HepG2 (cell line): ENCODE results near the gene EML2. TPM values are rescaled to one million over a fixed set of nuclear protein-coding genes. Genes with fewer than 3 reads are reported as not detected.

Experiments used
- ATAC-seq: fragments of 200-7000 bp; cut with Tn5 transposase; 3 replicates; pipeline ENCODE4 v1.9.1; 2020; ENCODE audit warnings: mild to moderate bottlenecking, moderate library complexity
- BruUV-seq: library from RNA; stranded (reverse); fragments of 400-500 nt; replicated peaks from 2 replicates; lab custom pipeline; 2021; lab: Mats Ljungman, UMichigan
- CTCF ChIA-PET: fragments of 300-600 bp; formaldehyde crosslinking; extraction: SDS; loops from one replicate; lab custom pipeline; 2021; ENCODE audit warnings: low total read pairs, inconsistent platforms, low intra/inter-chr PET ratio; lab: Yijun Ruan, JAX
- POLR2A ChIA-PET: fragments of 350-600 bp; sonication (Branson Sonifier 250); formaldehyde crosslinking; loops from one replicate; lab custom pipeline; 2020; ENCODE audit warnings: antibody characterized with exemption, inconsistent platforms; lab: Yijun Ruan, JAX
- DNase-seq: peaks from one replicate; pipeline ENCODE4 v3.0.0-alpha.2; 2015; ENCODE audit warnings: low spot score
- FAIRE-seq: peaks from 3 replicates; lab custom pipeline; 2011; peaks lifted over from hg19 to GRCh38; lab: Jason Lieb, UNC
- H2AFZ ChIP-seq: one replicate; pipeline ENCODE4 v1.6.1; 2011; ENCODE audit warnings: low read length, inconsistent platforms
- H3K27ac ChIP-seq: fragments of 300-600 bp; 3 replicates; pipeline ENCODE4 v1.8.0; 2011; ENCODE audit warnings: mixed run types, mild to moderate bottlenecking, mixed read lengths, low read length, inconsistent platforms; ENCODE audit not compliant: insufficient read depth; ENCODE audit errors: extremely low read length
- H3K27me3 ChIP-seq, 2 experiments: fragments of 200-600 bp in 1 of 2; 2 replicates in 1 of 2; 3 replicates in 1 of 2; pipeline versions ENCODE4 v1.6.0 to v1.8.0; 2011; ENCODE audit warnings: low read length in 2 of 2, mild to moderate bottlenecking in 2 of 2, moderate library complexity in 2 of 2, inconsistent platforms in 1 of 2; ENCODE audit not compliant: insufficient read depth in 2 of 2, control insufficient read depth in 1 of 2
- H3K36me3 ChIP-seq, 2 experiments: fragments of 200-600 bp in 1 of 2; replicated peaks in 1 of 2; 2 replicates in 1 of 2; 3 replicates in 1 of 2; pipeline versions ENCODE4 v1.5.1 to v1.8.0; 2011; ENCODE audit warnings: low read length in 2 of 2, inconsistent platforms in 1 of 2; ENCODE audit not compliant: insufficient read depth in 2 of 2, control insufficient read depth in 1 of 2
- H3K4me1 ChIP-seq: 2 replicates; pipeline ENCODE4 v1.5.1; 2012; ENCODE audit warnings: low read length, inconsistent platforms; ENCODE audit not compliant: insufficient read depth
- H3K4me2 ChIP-seq: 2 replicates; pipeline ENCODE4 v1.6.0; 2011; ENCODE audit warnings: low read depth, low read length, inconsistent platforms
- H3K4me3 ChIP-seq, 3 experiments: fragments of 200-600 bp in 1 of 3; sonication (generic), shearing (Covaris generic) in 1 of 3; replicated peaks in 1 of 3; 2 replicates each; pipeline ENCODE4 v1.5.1; 2011 to 2016; ENCODE audit warnings: low read length in 3 of 3, inconsistent platforms in 2 of 3, low read depth in 2 of 3, mild to moderate bottlenecking in 2 of 3, control low read depth in 1 of 3, mixed read lengths in 1 of 3; ENCODE audit not compliant: insufficient read depth in 1 of 3
- H3K79me2 ChIP-seq: one replicate; pipeline ENCODE4 v1.6.1; 2011; ENCODE audit warnings: low read length, inconsistent platforms; ENCODE audit not compliant: insufficient read depth
- H3K9ac ChIP-seq: 2 replicates; pipeline ENCODE4 v1.6.0; 2011; ENCODE audit warnings: mild to moderate bottlenecking, low read depth, low read length, inconsistent platforms; ENCODE audit not compliant: insufficient read depth
- H3K9me3 ChIP-seq: 2 replicates; pipeline ENCODE4 v1.5.1; 2012; ENCODE audit warnings: mild to moderate bottlenecking, low read length
- H4K20me1 ChIP-seq: 2 replicates; pipeline ENCODE4 v1.6.0; 2011; ENCODE audit warnings: inconsistent platforms, mild to moderate bottlenecking, low read length, moderate library complexity; ENCODE audit not compliant: insufficient read depth
- HMG20A ChIP-seq: IDR thresholded peaks from 2 replicates; pipeline ENCODE4 v1.6.1; 2016; ENCODE audit warnings: borderline replicate concordance
- POLR2A ChIP-seq, 2 experiments: IDR thresholded peaks; 2 replicates each; pipeline ENCODE4 v1.6.1; 2011; ENCODE audit warnings: low read depth in 2 of 2, low read length in 2 of 2, mild to moderate bottlenecking in 1 of 2, moderate library complexity in 1 of 2; ENCODE audit not compliant: insufficient read depth in 1 of 2
- SMAD3 ChIP-seq: sonication (generic); formaldehyde crosslinking; IDR thresholded peaks from 2 replicates; pipeline ENCODE4 v1.4.0; 2020; ENCODE audit warnings: missing genetic modification reagents
- TARDBP ChIP-seq: sonication (generic); formaldehyde crosslinking; IDR thresholded peaks from 2 replicates; pipeline ENCODE4 v1.8.0; 2022; ENCODE audit warnings: mild to moderate bottlenecking, missing genetic modification reagents
- TRAFD1 ChIP-seq: sonication (generic); formaldehyde crosslinking; IDR thresholded peaks from 2 replicates; pipeline ENCODE4 v1.5.1; 2020; ENCODE audit warnings: missing genetic modification reagents, mild to moderate bottlenecking, borderline replicate concordance
- ZNF629 ChIP-seq: sonication (generic); formaldehyde crosslinking; conservative IDR thresholded peaks from 2 replicates; pipeline ENCODE4 v1.5.0; 2020; ENCODE audit warnings: missing genetic modification reagents
- WGBS: methylation state at CpG from one replicate; pipeline ENCODE4 v1.1.6; 2017; ENCODE audit warnings: low lambda C conversion rate; 5-methylcytosine and 5-hydroxymethylcytosine counted together
- in situ Hi-C: cut with HindIII; loops from 2 replicates; pipeline ENCODE4 v1.10.0; 2017; ENCODE audit warnings: low pct_unique_long_range_greater_than_20kb; ENCODE audit not compliant: extremely low pct_ligation_motif_present
- intact Hi-C: fragments of 100-400 bp; cut with micrococcal nuclease; formaldehyde crosslinking; loops from one replicate; pipeline ENCODE4 v1.10.0; 2022; ENCODE audit not compliant: unreplicated experiment
- polyA plus RNA-seq, 8 experiments: library from polyadenylated mRNA; depleted of rRNA in 3 of 8; stranded (reverse) in 7 of 8; unstranded in 1 of 8; fragments of >200 nt; fragmentation: Illumina TruSeq in 4 of 8; extraction: Trizol in 4 of 8; gene quantifications; 2 replicates each; pipeline versions ENCODE4 v1.2.1 to v1.2.3, GENCODE V29; 2011 to 2016; ENCODE audit warnings: low read depth in 4 of 8, missing spikeins in 1 of 8, mixed read lengths in 1 of 8; ENCODE audit not compliant: insufficient read depth in 1 of 8
- total RNA-seq, 5 experiments: library from RNA; depleted of rRNA; stranded (reverse); fragments of >200 nt; fragmentation: Illumina TruSeq; extraction: Trizol; gene quantifications; 2 replicates each; pipeline ENCODE4 v1.2.3, GENCODE V29; 2016; ENCODE audit warnings: low read depth in 1 of 5

The EML2 gene
- total and polyA plus RNA-seq, 2 of the 13 experiments (the other 11 are each of a cell fraction or from before 2014, with no cell fraction given), result 7.3 to 12.9 TPM

- TF ChIP-seq TRAFD1 (CRISPR knock-in tag), result no peak
- no peak for TF ChIP-seq HMG20A
- no peak for TF ChIP-seq POLR2A (IDR thresholded peaks at IDR 0.05; ENCODE audit: insufficient read depth in 1 of 2, low read depth in 2 of 2, low read length in 2 of 2)
Observed at GRCh38 chr19:45657520-45658167, 18.4 kb upstream of the EML2 start (continued).

GRCh38 chr19:45655073-45655472, 15.9 kb upstream of the EML2 start:
- DNase-seq, result no peak
- intact Hi-C loops, result no loop called here
- Histone ChIP-seq H3K27me3 (peaks cover 0 to 3% of the 10 kb centered on the region in 2 experiments; a peak in 1 of 5 replicates), H3K36me3 (no peaks in the 10 kb centered on the region), H3K79me2 (no peaks in the 10 kb centered on the region), H3K9ac (no peak overlapping the region), H3K9me3 (no peaks in the 10 kb centered on the region), H2AFZ (no peak overlapping the region), H3K4me3 (no peak overlapping the region), H3K27ac (no peak overlapping the region), H3K4me2 (no peak overlapping the region), H4K20me1 (no peaks in the 10 kb centered on the region), H3K4me1 (peaks cover 36% of the 10 kb centered on the region)
- ATAC-seq, result no peak
- ChIA-PET POLR2A (no interaction called here), CTCF (no interaction called here)
- no TSS peak for BruUV-seq
- TF ChIP-seq ZNF629 (CRISPR knock-in tag), result peak; percentile 45
- TF ChIP-seq TARDBP (CRISPR knock-in tag), result no peak
- no peak for TF ChIP-seq SMAD3 (CRISPR knock-in tag)
- WGBS, result 0% methylated on average over 1 of the region's 3 CpGs
- FAIRE-seq, result no peak
- in situ Hi-C loops, result no loop called here
